ENCODE measurements around the gene LMOD3. TPM values are rescaled to one million over a fixed set of nuclear protein-coding genes. Genes with fewer than 3 reads are reported as not detected.

Gene LMOD3
- total and polyA plus RNA-seq, 4 experiments from 2014 or later = 0.13 to 0.24 TPM; not detected in 2

DNA sequence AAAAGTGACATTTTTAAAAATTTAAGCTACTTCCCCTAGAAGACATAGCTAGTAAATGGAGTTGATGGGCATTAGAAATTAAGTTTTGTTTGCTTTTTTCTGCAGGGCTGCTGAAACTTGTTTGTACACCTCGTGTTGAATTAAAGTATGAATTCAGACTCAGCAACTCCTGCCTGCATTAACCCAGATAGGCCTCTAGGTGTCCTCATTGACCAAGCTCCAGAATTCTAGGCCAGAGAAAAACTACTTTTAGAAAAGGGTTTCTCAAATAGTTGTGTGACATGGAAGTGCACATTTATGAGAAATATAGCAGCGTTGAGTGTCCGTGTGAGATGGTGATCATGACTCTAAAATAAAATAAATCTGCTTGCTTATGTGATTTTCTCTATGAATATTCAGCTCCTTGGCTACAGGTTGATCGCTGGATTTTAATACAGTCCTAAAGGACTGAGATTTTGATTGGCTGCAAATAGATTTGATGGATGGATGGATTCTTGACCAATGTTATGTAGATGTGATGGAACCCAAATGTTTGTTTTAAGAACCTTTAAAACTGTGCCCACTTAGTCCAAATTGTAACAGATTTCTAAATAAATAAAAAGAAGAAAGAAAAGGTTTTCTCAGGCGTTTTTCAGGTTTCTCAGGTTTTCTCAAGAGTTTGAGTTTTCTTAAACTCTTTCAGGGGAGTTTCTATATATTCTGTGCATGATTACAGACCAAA, 39.4 kb upstream of the LMOD3 start:
- Histone ChIP-seq H3K36me3 (ENCODE audit: insufficient read depth, low read length) (no peaks in the 10 kb centered on the region), H3K4me3 (ENCODE audit: low read length in 2 of 2) (no peak overlapping the region), H3K27ac (ENCODE audit: low read depth, low read length) (no peak overlapping the region), H3K4me1 (ENCODE audit: insufficient read depth, low read length) (no peaks in the 10 kb centered on the region), H3K27me3 (ENCODE audit: insufficient read depth, low read length) (no peaks in the 10 kb centered on the region), H3K9me3 (ENCODE audit: control insufficient read depth in 1 of 2, low read length in 2 of 2) (no peaks in the 10 kb centered on the region)
- peaks cover 5 to 9% (median 5%) of the 10 kb centered on the region in 4 donors for H3K4me1 Mint-ChIP-seq
- no peak overlapping the region for H3K27ac Mint-ChIP-seq
- no peaks in the 10 kb centered on the region for H3K9me3 Mint-ChIP-seq
- ChIA-PET CTCF (ENCODE audit: partially characterized antibody) (interaction anchor here (0.5 to 14.2 kb wide), 54 partner anchors 9 to 300 kb away, joined by 3 to 529 read pairs (median 4); partner anchors contain the start of gene LMOD3), POLR2A (ENCODE audit: partially characterized antibody) (interaction anchor here (1.6 to 4.2 kb wide), 2 partner anchors 127 to 144 kb away, joined by 3 to 19 read pairs; no protein-coding TSS in a partner anchor)
- H3K27me3 Mint-ChIP-seq = peaks cover 2 to 6% of the 10 kb centered on the region in 2 donors
- H3K4me3 Mint-ChIP-seq = no peak overlapping the region
- no peaks in the 10 kb centered on the region for H3K36me3 Mint-ChIP-seq
- DNase-seq = peak; percentile 52 to 60 (median 56)
- intact Hi-C loops (cut with micrococcal nuclease) = loop anchor here (1.0 to 5.0 kb wide), 7 partner anchors 41 to 786 kb away; no protein-coding TSS in a partner anchor

DNA sequence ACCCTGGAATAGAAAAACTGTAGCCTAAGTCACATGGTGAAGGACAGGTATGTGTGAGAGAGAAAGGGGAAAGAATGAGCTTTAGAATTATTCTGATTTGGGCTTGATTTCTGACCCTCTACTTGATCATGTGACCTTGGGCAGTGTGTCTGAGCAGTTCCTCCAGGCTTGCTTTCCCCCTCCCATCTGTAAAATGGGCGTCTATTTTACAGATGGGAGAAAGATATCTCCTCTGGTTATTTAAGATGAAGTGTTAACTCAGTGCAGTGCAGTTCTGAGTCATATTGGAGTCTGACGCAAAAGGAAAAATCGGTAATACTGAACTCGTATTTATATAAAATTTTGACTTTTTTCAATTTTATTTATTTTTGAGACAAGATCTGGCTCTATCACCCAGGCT, 38.1 kb upstream of the LMOD3 start:
- intact Hi-C loops (cut with micrococcal nuclease) = loop anchor here (2.0 to 5.0 kb wide), 3 partner anchors 40 to 787 kb away; no protein-coding TSS in a partner anchor
- no peaks in the 10 kb centered on the region for H3K9me3 Mint-ChIP-seq
- no peak overlapping the region for H3K4me3 ChIP-seq (ENCODE audit: low read length in 2 of 2)
- peaks cover 2 to 6% of the 10 kb centered on the region in 2 donors for H3K27me3 Mint-ChIP-seq
- CTCF ChIA-PET (ENCODE audit: partially characterized antibody) = interaction anchor here (1.2 to 14.2 kb wide), 15 partner anchors 10 to 301 kb away, joined by 3 to 529 read pairs (median 15); partner anchors contain the start of gene LMOD3
- peaks cover 5 to 9% (median 5%) of the 10 kb centered on the region in 4 donors for H3K4me1 Mint-ChIP-seq
- POLR2A ChIA-PET (ENCODE audit: partially characterized antibody) = interaction anchor here (4.2 kb wide), 1 partner anchor 146 kb away, joined by 19 read pairs; no protein-coding TSS in a partner anchor
- H3K36me3 ChIP-seq (ENCODE audit: insufficient read depth, low read length) = no peaks in the 10 kb centered on the region
- H3K36me3 Mint-ChIP-seq = no peaks in the 10 kb centered on the region
- H3K4me1 ChIP-seq (ENCODE audit: insufficient read depth, low read length) = no peaks in the 10 kb centered on the region
- H3K27ac ChIP-seq (ENCODE audit: low read depth, low read length) = no peak overlapping the region
- H3K27ac Mint-ChIP-seq = peak overlapping the region in 1 of 7 donors; percentile 56
- no peaks in the 10 kb centered on the region for H3K9me3 ChIP-seq (ENCODE audit: control insufficient read depth in 1 of 2, low read length in 2 of 2)
- H3K4me3 Mint-ChIP-seq = no peak overlapping the region
- DNase-seq = no peak
- H3K27me3 ChIP-seq (ENCODE audit: insufficient read depth, low read length) = no peaks in the 10 kb centered on the region

DNA sequence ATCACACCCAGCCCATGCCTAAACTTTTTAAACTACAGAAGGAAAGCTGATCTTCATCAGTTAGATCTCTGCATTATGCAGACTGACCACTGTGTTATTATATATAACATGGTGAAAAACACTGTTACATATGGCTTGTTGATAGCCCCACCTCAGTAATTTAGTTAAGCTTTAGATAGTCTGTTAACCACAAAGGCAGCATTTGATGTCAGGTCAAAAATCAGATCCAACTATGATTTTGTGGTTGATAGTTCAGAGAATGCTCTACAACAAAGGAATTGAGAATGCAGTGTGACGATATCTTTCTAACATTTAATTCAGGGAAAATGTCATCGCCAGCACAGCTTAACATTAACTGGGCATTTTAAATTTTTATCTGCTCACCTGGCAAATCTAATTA, 37.7 kb upstream of the LMOD3 start:
- Mint-ChIP-seq H3K36me3 (no peaks in the 10 kb centered on the region), H3K4me1 (peaks cover 5 to 9% (median 5%) of the 10 kb centered on the region in 4 donors), H3K4me3 (no peak overlapping the region), H3K27ac (no peak overlapping the region), H3K9me3 (no peaks in the 10 kb centered on the region), H3K27me3 (peaks cover 3 to 6% of the 10 kb centered on the region in 2 donors)
- Histone ChIP-seq H3K36me3 (ENCODE audit: insufficient read depth, low read length) (no peaks in the 10 kb centered on the region), H3K27ac (ENCODE audit: low read depth, low read length) (no peak overlapping the region), H3K4me1 (ENCODE audit: insufficient read depth, low read length) (no peaks in the 10 kb centered on the region), H3K4me3 (ENCODE audit: low read length in 2 of 2) (no peak overlapping the region), H3K27me3 (ENCODE audit: insufficient read depth, low read length) (no peaks in the 10 kb centered on the region), H3K9me3 (ENCODE audit: control insufficient read depth in 1 of 2, low read length in 2 of 2) (no peaks in the 10 kb centered on the region)
- DNase-seq = no peak
- POLR2A ChIA-PET (ENCODE audit: partially characterized antibody) = interaction anchor here (4.2 kb wide), 1 partner anchor 146 kb away, joined by 19 read pairs; no protein-coding TSS in a partner anchor
- CTCF ChIA-PET (ENCODE audit: partially characterized antibody) = interaction anchor here (0.7 to 14.2 kb wide), 10 partner anchors 13 to 1831 kb away, joined by 3 to 529 read pairs (median 16); partner anchors contain the start of gene LMOD3
- intact Hi-C loops (cut with micrococcal nuclease) = loop anchor here (2.0 to 5.0 kb wide), 3 partner anchors 39 to 787 kb away; no protein-coding TSS in a partner anchor

DNA sequence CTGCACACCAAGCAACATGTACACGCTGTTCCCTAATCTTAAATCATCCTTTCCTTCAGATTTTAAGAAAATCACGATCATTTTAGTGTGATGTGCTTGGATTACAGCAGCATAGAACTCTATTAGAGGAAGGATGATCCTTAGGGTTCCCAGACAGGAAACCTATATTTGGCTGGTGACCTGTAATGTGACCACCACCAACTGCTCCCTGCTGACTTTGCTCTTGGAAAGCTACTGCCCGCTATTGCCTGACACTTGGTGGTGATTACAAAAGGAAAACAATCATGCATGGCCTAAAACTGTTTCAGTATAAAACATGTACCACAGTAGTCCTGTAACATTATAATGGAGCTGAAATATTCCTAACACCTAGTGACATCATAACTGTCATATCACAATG, 27.2 kb upstream of the LMOD3 start:
- intact Hi-C loops (cut with micrococcal nuclease) = no loop called here
- Histone ChIP-seq H3K27ac (ENCODE audit: low read depth, low read length) (no peak overlapping the region), H3K27me3 (ENCODE audit: insufficient read depth, low read length) (no peaks in the 10 kb centered on the region), H3K9me3 (ENCODE audit: control insufficient read depth in 1 of 2, low read length in 2 of 2) (no peaks in the 10 kb centered on the region), H3K36me3 (ENCODE audit: insufficient read depth, low read length) (no peaks in the 10 kb centered on the region), H3K4me1 (ENCODE audit: insufficient read depth, low read length) (no peaks in the 10 kb centered on the region), H3K4me3 (ENCODE audit: low read length in 2 of 2) (no peak overlapping the region)
- Mint-ChIP-seq H3K4me1 (no peaks in the 10 kb centered on the region), H3K36me3 (no peaks in the 10 kb centered on the region), H3K27me3 (no peaks in the 10 kb centered on the region), H3K4me3 (no peak overlapping the region), H3K27ac (no peak overlapping the region), H3K9me3 (no peaks in the 10 kb centered on the region)
- ChIA-PET CTCF (ENCODE audit: partially characterized antibody) (interaction anchor here (1.6 kb wide), 1 partner anchor 12 kb away, joined by 7 read pairs; no protein-coding TSS in a partner anchor), POLR2A (ENCODE audit: partially characterized antibody) (no interaction called here)
- no peak for DNase-seq

DNA sequence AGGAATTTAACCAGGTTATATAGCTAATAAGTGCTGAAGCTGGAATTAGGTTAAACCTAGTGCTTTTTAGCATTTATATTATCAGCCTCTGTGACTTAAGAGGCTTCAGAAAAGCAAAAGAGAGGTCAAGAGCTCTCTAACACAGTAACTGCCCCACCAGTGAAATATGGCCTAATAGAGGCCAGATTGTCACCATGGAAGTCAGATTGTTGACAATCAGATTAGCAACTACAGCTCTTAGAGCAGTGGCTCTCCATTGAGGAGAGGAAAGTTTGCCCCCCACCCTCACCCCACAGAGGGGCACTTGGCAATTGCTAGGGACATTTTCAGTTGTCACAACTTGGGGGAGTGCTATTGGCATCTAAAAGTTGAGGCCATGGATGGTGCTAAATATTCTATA, 23.3 kb upstream of the LMOD3 start:
- H3K27ac Mint-ChIP-seq = no peak overlapping the region
- no peak for DNase-seq
- CTCF ChIA-PET (ENCODE audit: partially characterized antibody) = interaction anchor here (0.8 to 1.4 kb wide), 3 partner anchors 16 to 161 kb away, joined by 3 to 4 read pairs (median 4); no protein-coding TSS in a partner anchor
- H3K4me1 ChIP-seq (ENCODE audit: insufficient read depth, low read length) = no peaks in the 10 kb centered on the region
- H3K4me3 ChIP-seq (ENCODE audit: low read length in 2 of 2) = no peak overlapping the region
- H3K27me3 ChIP-seq (ENCODE audit: insufficient read depth, low read length) = no peaks in the 10 kb centered on the region
- H3K36me3 ChIP-seq (ENCODE audit: insufficient read depth, low read length) = no peaks in the 10 kb centered on the region
- no peaks in the 10 kb centered on the region for H3K4me1 Mint-ChIP-seq
- H3K36me3 Mint-ChIP-seq = no peaks in the 10 kb centered on the region
- no peaks in the 10 kb centered on the region for H3K9me3 Mint-ChIP-seq
- intact Hi-C loops (cut with micrococcal nuclease) = no loop called here
- no peaks in the 10 kb centered on the region for H3K9me3 ChIP-seq (ENCODE audit: control insufficient read depth in 1 of 2, low read length in 2 of 2)
- no peak overlapping the region for H3K27ac ChIP-seq (ENCODE audit: low read depth, low read length)
- POLR2A ChIA-PET (ENCODE audit: partially characterized antibody) = no interaction called here
- H3K4me3 Mint-ChIP-seq = no peak overlapping the region
- H3K27me3 Mint-ChIP-seq = peaks cover 0 to 4% of the 10 kb centered on the region in 2 donors

DNA sequence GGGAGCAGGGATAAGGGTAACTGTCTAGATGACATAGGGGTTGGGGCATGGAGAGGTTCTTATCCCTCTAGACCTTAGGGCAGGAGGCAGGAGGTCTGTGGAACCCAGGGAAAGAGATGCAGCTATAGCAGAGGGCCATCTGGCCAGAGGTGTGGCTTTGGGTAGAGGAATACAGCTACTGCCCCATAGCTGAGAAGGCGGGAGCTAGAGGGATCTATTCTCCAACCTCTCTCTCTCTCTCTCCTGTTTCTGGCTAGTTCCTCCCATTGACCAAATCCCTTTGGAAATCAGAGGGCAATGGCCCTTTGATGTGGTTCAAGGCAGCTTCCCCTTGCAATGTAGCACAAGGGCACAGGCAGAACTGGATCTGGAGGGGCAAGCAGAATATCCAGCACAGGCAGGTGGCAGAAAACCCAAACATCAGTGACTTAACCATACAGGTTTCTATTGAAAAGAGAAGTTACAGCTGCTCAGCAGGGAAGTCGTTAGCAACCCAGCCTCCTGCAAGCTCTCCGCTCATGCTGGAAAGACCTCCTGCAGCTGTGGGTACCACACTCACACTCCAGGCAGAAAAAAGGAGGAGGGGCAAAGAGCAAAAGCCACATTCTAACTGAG, 22.3 kb upstream of the LMOD3 start:
- intact Hi-C loops (cut with micrococcal nuclease) = no loop called here
- DNase-seq = no peak
- no peaks in the 10 kb centered on the region for H3K36me3 ChIP-seq (ENCODE audit: insufficient read depth, low read length)
- H3K4me1 Mint-ChIP-seq = no peaks in the 10 kb centered on the region
- no peak overlapping the region for H3K4me3 ChIP-seq (ENCODE audit: low read length in 2 of 2)
- H3K27me3 Mint-ChIP-seq = peaks cover 0 to 4% of the 10 kb centered on the region in 2 donors
- no peaks in the 10 kb centered on the region for H3K4me1 ChIP-seq (ENCODE audit: insufficient read depth, low read length)
- CTCF ChIA-PET (ENCODE audit: partially characterized antibody) = interaction anchor here (0.9 to 1.4 kb wide), 3 partner anchors 17 to 161 kb away, joined by 3 to 4 read pairs (median 4); no protein-coding TSS in a partner anchor
- POLR2A ChIA-PET (ENCODE audit: partially characterized antibody) = no interaction called here
- H3K27me3 ChIP-seq (ENCODE audit: insufficient read depth, low read length) = no peaks in the 10 kb centered on the region
- no peak overlapping the region for H3K4me3 Mint-ChIP-seq
- no peak overlapping the region for H3K27ac ChIP-seq (ENCODE audit: low read depth, low read length)
- H3K36me3 Mint-ChIP-seq = no peaks in the 10 kb centered on the region
- H3K27ac Mint-ChIP-seq = no peak overlapping the region
- no peaks in the 10 kb centered on the region for H3K9me3 Mint-ChIP-seq
- H3K9me3 ChIP-seq (ENCODE audit: control insufficient read depth in 1 of 2, low read length in 2 of 2) = no peaks in the 10 kb centered on the region

DNA sequence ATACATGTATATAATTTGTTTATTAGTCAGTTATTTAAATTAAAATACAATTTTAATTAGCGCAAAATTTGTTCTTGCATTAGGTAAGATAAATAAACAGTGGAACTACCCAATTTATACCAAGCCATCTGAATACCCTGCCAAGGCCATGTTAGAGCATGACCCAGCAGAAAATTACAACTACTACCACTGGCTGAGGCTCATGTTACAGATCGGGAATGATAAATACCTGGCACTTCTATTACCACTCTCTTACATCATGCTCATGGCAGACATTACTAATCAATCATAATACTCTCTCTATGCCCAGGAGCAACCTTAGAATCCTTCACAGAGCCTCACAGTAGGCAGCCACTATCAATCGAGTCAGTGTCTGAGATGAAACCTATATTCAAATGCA, 21.2 kb upstream of the LMOD3 start:
- ChIA-PET POLR2A (ENCODE audit: partially characterized antibody) (no interaction called here), CTCF (ENCODE audit: partially characterized antibody) (interaction anchor here (1.4 kb wide), 1 partner anchor 18 kb away, joined by 4 read pairs; no protein-coding TSS in a partner anchor)
- H3K36me3 ChIP-seq (ENCODE audit: insufficient read depth, low read length) = no peaks in the 10 kb centered on the region
- no peak overlapping the region for H3K27ac Mint-ChIP-seq
- H3K27me3 ChIP-seq (ENCODE audit: insufficient read depth, low read length) = no peaks in the 10 kb centered on the region
- no peak overlapping the region for H3K4me3 ChIP-seq (ENCODE audit: low read length in 2 of 2)
- peaks cover 0 to 10% of the 10 kb centered on the region in 2 donors for H3K27me3 Mint-ChIP-seq
- no peaks in the 10 kb centered on the region for H3K4me1 Mint-ChIP-seq
- intact Hi-C loops (cut with micrococcal nuclease) = no loop called here
- no peak overlapping the region for H3K27ac ChIP-seq (ENCODE audit: low read depth, low read length)
- H3K4me1 ChIP-seq (ENCODE audit: insufficient read depth, low read length) = no peaks in the 10 kb centered on the region
- H3K9me3 ChIP-seq (ENCODE audit: control insufficient read depth in 1 of 2, low read length in 2 of 2) = no peaks in the 10 kb centered on the region
- H3K4me3 Mint-ChIP-seq = no peak overlapping the region
- no peaks in the 10 kb centered on the region for H3K36me3 Mint-ChIP-seq
- no peaks in the 10 kb centered on the region for H3K9me3 Mint-ChIP-seq
- no peak for DNase-seq
